GM12878 (cell line): ENCODE measurements around the gene ARMH1. TPM values are rescaled to one million over a fixed set of nuclear protein-coding genes. Genes with fewer than 3 reads are reported as not detected.
"Not testable (repeated sequence)": the region's sequence is repeated elsewhere in the genome, so short reads cannot be mapped to it uniquely, and the experiment has no call there.

Experiments used
- ATAC-seq: fragments of 200-7000 bp; cut with Tn5 transposase; 3 replicates; pipeline ENCODE4 v1.9.1; 2020; ENCODE audit warnings: mild to moderate bottlenecking, moderate library complexity
- BruUV-seq: library from RNA; stranded (reverse); fragments of 400-500 nt; replicated peaks from 2 replicates; lab custom pipeline; 2021; lab: Mats Ljungman, UMichigan
- CTCF ChIA-PET: fragments of 300-600 bp; sonication (Branson Sonifier 250); formaldehyde crosslinking; extraction: SDS; loops from one replicate; lab custom pipeline; 2021; ENCODE audit warnings: inconsistent platforms; lab: Yijun Ruan, JAX
- POLR2A ChIA-PET: fragments of 350-600 bp; formaldehyde crosslinking; extraction: SDS; loops from one replicate; lab custom pipeline; 2021; ENCODE audit warnings: inconsistent platforms; lab: Charles Lee
- RAD21 ChIA-PET: fragments of 300-600 bp; sonication (Branson Sonifier 250); formaldehyde crosslinking; loops from one replicate; lab custom pipeline; 2023; ENCODE audit warnings: antibody characterized with exemption; ENCODE audit not compliant: unreplicated experiment; lab: Charles Lee
- SMC1A ChIA-PET: fragments of 300-600 bp; sonication (Branson Sonifier 250); formaldehyde crosslinking; loops from one replicate; lab custom pipeline; 2023; ENCODE audit not compliant: unreplicated experiment, uncharacterized antibody; lab: Charles Lee
- DNase-seq: peaks from one replicate; pipeline ENCODE4 v3.0.0-alpha.2; 2011; ENCODE audit warnings: low read depth, low spot score
- FAIRE-seq: peaks from 3 replicates; lab custom pipeline; 2011; peaks lifted over from hg19 to GRCh38; lab: Jason Lieb, UNC
- H2AFZ ChIP-seq: 2 replicates; pipeline ENCODE4 v1.6.0; 2011; ENCODE audit warnings: low read depth, low read length, control low read depth; ENCODE audit not compliant: control insufficient read depth
- H3K27ac ChIP-seq: 2 replicates; pipeline ENCODE4 v1.5.1; 2011; ENCODE audit warnings: control low read depth; ENCODE audit not compliant: control insufficient read depth, insufficient read depth
- H3K27me3 ChIP-seq, 2 experiments: replicated peaks in 1 of 2; 2 replicates each; pipeline versions ENCODE4 v1.6.0 to v1.6.1; 2011; ENCODE audit warnings: low read length in 1 of 2; ENCODE audit not compliant: control insufficient read depth in 2 of 2, insufficient read depth in 2 of 2
- H3K36me3 ChIP-seq, 2 experiments: 2 replicates each; pipeline ENCODE4 v1.5.1; 2011; ENCODE audit warnings: low read length in 1 of 2; ENCODE audit not compliant: control insufficient read depth in 2 of 2, insufficient read depth in 2 of 2
- H3K4me1 ChIP-seq: 2 replicates; pipeline ENCODE4 v1.6.1; 2011; ENCODE audit warnings: mild to moderate bottlenecking, low read length, moderate library complexity, mixed read lengths; ENCODE audit not compliant: control insufficient read depth, insufficient read depth
- H3K4me2 ChIP-seq: 2 replicates; pipeline ENCODE4 v1.6.0; 2011; ENCODE audit warnings: control low read depth; ENCODE audit not compliant: control insufficient read depth, insufficient read depth
- H3K4me3 ChIP-seq: fragments of 200-600 bp; sonication (generic); 2 replicates; pipeline ENCODE4 v1.5.1; 2016
- H3K79me2 ChIP-seq: 2 replicates; pipeline ENCODE4 v1.6.0; 2011; ENCODE audit warnings: low read length; ENCODE audit not compliant: control insufficient read depth, insufficient read depth
- H3K9ac ChIP-seq: 2 replicates; pipeline ENCODE4 v1.8.0; 2011; ENCODE audit warnings: low read length, control low read depth, mixed read lengths; ENCODE audit not compliant: control insufficient read depth, insufficient read depth
- H3K9me3 ChIP-seq: replicated peaks from 3 replicates; pipeline ENCODE4 v1.5.1; 2011; ENCODE audit warnings: mild to moderate bottlenecking, low read length; ENCODE audit not compliant: control insufficient read depth, insufficient read depth
- H4K20me1 ChIP-seq: 2 replicates; pipeline ENCODE4 v1.6.0; 2011; ENCODE audit not compliant: control insufficient read depth, insufficient read depth
- CUX1 ChIP-seq: IDR thresholded peaks from 2 replicates; pipeline ENCODE4 v1.6.1; 2012; ENCODE audit warnings: improper control_type of control experiment, low read depth, low read length; ENCODE audit not compliant: insufficient replicate concordance
- NR2C2 ChIP-seq: IDR thresholded peaks from 2 replicates; pipeline ENCODE4 v1.6.1; 2011; ENCODE audit warnings: borderline replicate concordance, low read depth; ENCODE audit not compliant: control insufficient read depth, insufficient read length
- ZBTB4 ChIP-seq: fragments of 450-650 bp; formaldehyde crosslinking; IDR thresholded peaks from 2 replicates; pipeline ENCODE4 v1.4.0; 2022; ENCODE audit warnings: mild to moderate bottlenecking, moderate library complexity
- ZNF384 ChIP-seq: IDR thresholded peaks from 2 replicates; pipeline ENCODE4 v1.6.1; 2012; ENCODE audit warnings: low read depth, mild to moderate bottlenecking, low read length, improper control_type of control experiment, borderline replicate concordance
- WGBS: methylation state at CpG from one replicate; pipeline ENCODE4 v1.1.6; 2016; ENCODE audit warnings: low lambda C conversion rate; ENCODE audit not compliant: insufficient replicate concordance, insufficient coverage; ENCODE audit errors: missing lambda C conversion rate; 5-methylcytosine and 5-hydroxymethylcytosine counted together
- in situ Hi-C: fragments of 300-500 bp; cut with MboI; formaldehyde crosslinking; loops from 9 replicates; pipeline ENCODE4 v1.14.3; 2018; ENCODE audit warnings: mixed read lengths
- intact Hi-C: fragments of 100-400 bp; cut with micrococcal nuclease; formaldehyde crosslinking; loops from one replicate; pipeline ENCODE4 v1.14.2; 2022; ENCODE audit not compliant: unreplicated experiment
- polyA plus RNA-seq, 11 experiments: library from polyadenylated mRNA; depleted of rRNA in 4 of 11; unstranded in 6 of 11; stranded (reverse) in 5 of 11; fragments of >200 nt; fragmentation: Nextera tagmentation in 4 of 11; fragmentation: Illumina TruSeq in 1 of 11; extraction: Ambion mirVana in 4 of 11; extraction: Trizol in 1 of 11; gene quantifications; 1 replicate in 1 of 11; 2 replicates in 10 of 11; pipeline versions ENCODE4 v1.2.1 to v1.2.3, GENCODE V29; 2011 to 2016; ENCODE audit warnings: inconsistent platforms in 2 of 11, missing spikeins in 2 of 11, low read depth in 1 of 11
- total RNA-seq, 4 experiments: library from RNA; depleted of rRNA in 3 of 4; stranded (reverse); fragments of >200 nt in 3 of 4; fragmentation: Illumina TruSeq in 1 of 4; extraction: Trizol in 1 of 4; gene quantifications; 2 replicates each; pipeline versions ENCODE4 v1.2.1 to v1.2.3, GENCODE V29; 2013 to 2021

ARMH1 gene
- total and polyA plus RNA-seq, 10 of the 15 experiments (the other 5 are each of a cell fraction or from before 2014, with no cell fraction given), result 0.93 to 43.9 (median 8.2) TPM

GRCh38 chr1:44760876-44761275, 86.4 kb downstream of the ARMH1 start (continued):
- TF ChIP-seq CUX1, result no peak
- no peak for TF ChIP-seq NR2C2
- TF ChIP-seq ZBTB4, result no peak
- no peak for TF ChIP-seq ZNF384

- in situ Hi-C loops, BruUV-seq: not testable (repeated sequence)
- WGBS, result 91% methylated on average over 6 of the region's 6 CpGs
These were observed 91.9 kb downstream of the ARMH1 start for GRCh38 chr1:44766421-44766820.

More at GRCh38 chr1:44766421-44766820, 91.9 kb downstream of the ARMH1 start:
- H3K36me3 ChIP-seq, result peaks cover 17 to 28% of the 10 kb centered on the region in 2 experiments
- H3K27me3 ChIP-seq, H3K4me1 ChIP-seq, FAIRE-seq, H2AFZ ChIP-seq, RAD21 ChIA-PET, DNase-seq, H3K9me3 ChIP-seq, H3K4me2 ChIP-seq, H3K27ac ChIP-seq, CTCF ChIA-PET, H3K4me3 ChIP-seq, intact Hi-C loops, H3K9ac ChIP-seq, H4K20me1 ChIP-seq, H3K79me2 ChIP-seq, ATAC-seq: not testable (repeated sequence)
- ChIA-PET SMC1A (interaction anchor here (2.7 kb wide), 1 partner anchor 18 kb away, joined by 6 read pairs; no protein-coding TSS in a partner anchor), POLR2A (interaction anchor here (0.8 to 2.1 kb wide), 2 partner anchors 9 to 31 kb away, joined by 3 to 10 read pairs; partner anchors contain the start of gene RPS8)
